Chondrocyte (in vitro differentiated cells): ENCODE measurements around the gene SOX18. TPM values are rescaled to one million over a fixed set of nuclear protein-coding genes. Genes with fewer than 3 reads are reported as not detected.

Experiments used
- DNase-seq: peaks from one replicate; pipeline ENCODE4 v3.0.0; 2021; ENCODE audit warnings: mixed read lengths, low spot score
- H3K27ac Mint-ChIP-seq: one replicate; pipeline ENCODE4 v1.8.0; 2021; ENCODE audit warnings: mild to moderate bottlenecking, moderate library complexity, mixed read lengths; ENCODE audit not compliant: unreplicated experiment
- H3K27me3 Mint-ChIP-seq: 2 replicates; pipeline ENCODE4 v1.8.0; 2021; ENCODE audit warnings: low read depth, mixed read lengths
- H3K36me3 Mint-ChIP-seq: 2 replicates; pipeline ENCODE4 v1.8.0; 2021; ENCODE audit warnings: low read depth, mixed read lengths
- H3K4me1 Mint-ChIP-seq: 2 replicates; pipeline ENCODE4 v1.8.0; 2021; ENCODE audit warnings: low read depth, mild to moderate bottlenecking, mixed read lengths
- H3K4me3 Mint-ChIP-seq: one replicate; pipeline ENCODE4 v1.8.0; 2021; ENCODE audit warnings: mild to moderate bottlenecking, moderate library complexity, mixed read lengths; ENCODE audit not compliant: unreplicated experiment
- H3K9me3 Mint-ChIP-seq: 2 replicates; pipeline ENCODE4 v1.8.0; 2021; ENCODE audit warnings: low read depth, mixed read lengths
- CTCF ChIP-seq: fragments of 200-600 bp; sonication (generic); IDR thresholded peaks from 2 replicates; pipeline ENCODE4 v1.5.0; 2021; ENCODE audit warnings: antibody characterized with exemption, mild to moderate bottlenecking, moderate library complexity
- total RNA-seq: library from RNA; stranded (reverse); gene quantifications from 3 replicates; pipeline ENCODE4 v1.2.1, GENCODE V29; 2021

Gene SOX18
- total RNA-seq, 1 donor from 2014 or later: 2.3 TPM

- Mint-ChIP-seq H3K27ac (no peak overlapping the region), H3K4me1 (peaks cover 17% of the 10 kb centered on the region), H3K9me3 (no peaks in the 10 kb centered on the region), H3K4me3 (no peak overlapping the region), H3K27me3 (no peaks in the 10 kb centered on the region), H3K36me3 (no peaks in the 10 kb centered on the region)
- DNase-seq: no peak
- no peak for TF ChIP-seq CTCF
Observed at GRCh38 chr20:64076061-64076997, 26.9 kb upstream of the SOX18 start.

- no peaks in the 10 kb centered on the region for H3K9me3 Mint-ChIP-seq
- TF ChIP-seq CTCF: no peak
- H3K4me3 Mint-ChIP-seq: no peak overlapping the region
- H3K4me1 Mint-ChIP-seq: peaks cover 15% of the 10 kb centered on the region
- no peaks in the 10 kb centered on the region for H3K36me3 Mint-ChIP-seq
- H3K27ac Mint-ChIP-seq: no peak overlapping the region
- DNase-seq: no peak
- no peaks in the 10 kb centered on the region for H3K27me3 Mint-ChIP-seq
Observed at GRCh38 chr20:64075556-64075955, 26.1 kb upstream of the SOX18 start.

GRCh38 chr20:64074963-64075362, 25.5 kb upstream of the SOX18 start:
- Mint-ChIP-seq H3K4me1 (peaks cover 9% of the 10 kb centered on the region), H3K9me3 (no peaks in the 10 kb centered on the region), H3K27ac (no peak overlapping the region), H3K36me3 (no peaks in the 10 kb centered on the region), H3K27me3 (no peaks in the 10 kb centered on the region), H3K4me3 (no peak overlapping the region)
- no peak for TF ChIP-seq CTCF
- no peak for DNase-seq

GRCh38 chr20:64074184-64074789, 24.8 kb upstream of the SOX18 start:
- DNase-seq: no peak
- peaks cover 9% of the 10 kb centered on the region for H3K4me1 Mint-ChIP-seq
- H3K4me3 Mint-ChIP-seq: no peak overlapping the region
- no peaks in the 10 kb centered on the region for H3K9me3 Mint-ChIP-seq
- no peak overlapping the region for H3K27ac Mint-ChIP-seq
- no peaks in the 10 kb centered on the region for H3K27me3 Mint-ChIP-seq
- TF ChIP-seq CTCF: no peak
- H3K36me3 Mint-ChIP-seq: no peaks in the 10 kb centered on the region

GRCh38 chr20:64073476-64074183, 24.2 kb upstream of the SOX18 start:
- no peaks in the 10 kb centered on the region for H3K9me3 Mint-ChIP-seq

More at GRCh38 chr20:64073476-64074183, 24.2 kb upstream of the SOX18 start:
- Mint-ChIP-seq H3K36me3 (no peaks in the 10 kb centered on the region), H3K27ac (no peak overlapping the region), H3K4me1 (peaks cover 3% of the 10 kb centered on the region), H3K4me3 (no peak overlapping the region), H3K27me3 (no peaks in the 10 kb centered on the region)
- TF ChIP-seq CTCF: no peak
- DNase-seq: no peak
